Loucy (cell line): ENCODE results near the gene ADAM8.

Source experiments
- H2AFZ ChIP-seq: fragments of 200-600 bp; sonication (generic); 2 replicates; pipeline ENCODE4 v1.6.0; 2016; ENCODE audit warnings: antibody characterized with exemption, mild to moderate bottlenecking, low read length, moderate library complexity
- H3F3A ChIP-seq: fragments of 200-600 bp; 2 replicates; pipeline ENCODE4 v1.6.0; 2016; ENCODE audit warnings: antibody characterized with exemption, low read depth, mild to moderate bottlenecking
- H3K27me3 ChIP-seq: fragments of 200-600 bp; sonication (generic); 2 replicates; pipeline ENCODE4 v1.6.1; 2014; ENCODE audit warnings: low read length, mild to moderate bottlenecking; ENCODE audit not compliant: insufficient read depth, poor library complexity, severe bottlenecking
- H3K36me3 ChIP-seq: fragments of 200-600 bp; sonication (generic); 2 replicates; pipeline ENCODE4 v1.6.1; 2016; ENCODE audit warnings: low read length; ENCODE audit not compliant: insufficient read depth
- H3K4me1 ChIP-seq: fragments of 200-600 bp; sonication (generic); 2 replicates; pipeline ENCODE4 v1.5.1; 2014; ENCODE audit warnings: low read length, mild to moderate bottlenecking; ENCODE audit not compliant: insufficient read depth, poor library complexity, severe bottlenecking
- H3K4me2 ChIP-seq: fragments of 200-600 bp; sonication (generic); 2 replicates; pipeline ENCODE4 v1.6.0; 2014; ENCODE audit warnings: antibody characterized with exemption, low read length, low read depth, mild to moderate bottlenecking; ENCODE audit not compliant: poor library complexity, severe bottlenecking
- H3K4me3 ChIP-seq: fragments of 200-600 bp; sonication (generic); 2 replicates; pipeline ENCODE4 v1.5.1; 2014; ENCODE audit warnings: low read length, mild to moderate bottlenecking, mixed read lengths; ENCODE audit not compliant: poor library complexity, severe bottlenecking
- H3K79me2 ChIP-seq: fragments of 200-600 bp; sonication (generic); 2 replicates; pipeline ENCODE4 v1.6.1; 2014; ENCODE audit warnings: low read length; ENCODE audit not compliant: insufficient read depth
- H3K9ac ChIP-seq: fragments of 200-600 bp; sonication (generic); 2 replicates; pipeline ENCODE4 v1.6.0; 2014; ENCODE audit warnings: mild to moderate bottlenecking, low read depth, low read length, moderate library complexity; ENCODE audit not compliant: poor library complexity, severe bottlenecking
- H3K9me2 ChIP-seq: fragments of 200-600 bp; sonication (generic); replicated peaks from 2 replicates; pipeline ENCODE4 v1.6.1; 2016; ENCODE audit warnings: low read depth, low read length, mixed read lengths
- H3K9me3 ChIP-seq: fragments of 200-600 bp; sonication (generic); 2 replicates; pipeline ENCODE4 v1.6.1; 2014; ENCODE audit warnings: mild to moderate bottlenecking, antibody characterized with exemption, low read length, low read depth; ENCODE audit not compliant: insufficient read depth
- H4K20me1 ChIP-seq: fragments of 200-600 bp; sonication (generic); 2 replicates; pipeline ENCODE4 v1.6.0; 2014; ENCODE audit warnings: antibody characterized with exemption, low read length, mild to moderate bottlenecking; ENCODE audit not compliant: insufficient read depth, poor library complexity, severe bottlenecking
- EZH2phosphoT487 ChIP-seq: fragments of 200-600 bp; IDR thresholded peaks from 2 replicates; pipeline ENCODE4 v1.6.1; 2018; ENCODE audit warnings: antibody characterized with exemption, mild to moderate bottlenecking, moderate library complexity, borderline replicate concordance
- TF ChIP-seq, protein P1 (sequence below): fragments of 200-600 bp; sonication (generic); conservative IDR thresholded peaks from 2 replicates; pipeline ENCODE4 v1.5.1; 2014; ENCODE audit warnings: mild to moderate bottlenecking, antibody characterized with exemption, low read length

Gene ADAM8

DNA sequence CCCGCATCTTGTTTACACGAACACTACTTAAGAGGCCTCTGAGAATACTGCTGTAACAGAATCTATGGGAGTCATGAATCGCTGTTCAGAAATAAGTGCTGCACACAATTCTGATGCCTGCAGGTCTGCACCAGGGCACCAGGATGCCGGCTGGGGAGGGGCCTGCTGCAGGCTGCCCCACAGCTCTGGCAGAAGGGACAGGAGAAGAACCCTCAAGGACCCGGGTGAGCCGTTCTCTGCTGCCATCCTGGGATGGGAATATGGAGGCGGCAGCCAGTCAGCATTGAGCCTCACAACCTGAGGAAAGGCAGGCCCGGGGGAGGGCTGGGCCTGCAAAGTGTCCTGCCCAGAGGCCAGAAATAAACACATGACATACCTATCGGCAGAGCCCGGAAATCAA, 20.8 kb upstream of the ADAM8 start:
- Histone ChIP-seq H3F3A (no peaks in the 10 kb centered on the region), H3K4me3 (no peak overlapping the region), H3K4me2 (no peak overlapping the region), H3K9me2 (no peaks in the 10 kb centered on the region), H3K9ac (no peak overlapping the region), H2AFZ (no peak overlapping the region), H3K79me2 (peaks cover 2% of the 10 kb centered on the region; the same call in 1 of the 2 replicates), H3K27me3 (no peaks in the 10 kb centered on the region), H3K4me1 (no peaks in the 10 kb centered on the region), H3K9me3 (no peaks in the 10 kb centered on the region), H4K20me1 (no peaks in the 10 kb centered on the region), H3K36me3 (peaks cover 73% of the 10 kb centered on the region; the same call in 1 of the 2 replicates)
- no peak for TF ChIP-seq EZH2phosphoT487
- TF ChIP-seq, protein P1, sequence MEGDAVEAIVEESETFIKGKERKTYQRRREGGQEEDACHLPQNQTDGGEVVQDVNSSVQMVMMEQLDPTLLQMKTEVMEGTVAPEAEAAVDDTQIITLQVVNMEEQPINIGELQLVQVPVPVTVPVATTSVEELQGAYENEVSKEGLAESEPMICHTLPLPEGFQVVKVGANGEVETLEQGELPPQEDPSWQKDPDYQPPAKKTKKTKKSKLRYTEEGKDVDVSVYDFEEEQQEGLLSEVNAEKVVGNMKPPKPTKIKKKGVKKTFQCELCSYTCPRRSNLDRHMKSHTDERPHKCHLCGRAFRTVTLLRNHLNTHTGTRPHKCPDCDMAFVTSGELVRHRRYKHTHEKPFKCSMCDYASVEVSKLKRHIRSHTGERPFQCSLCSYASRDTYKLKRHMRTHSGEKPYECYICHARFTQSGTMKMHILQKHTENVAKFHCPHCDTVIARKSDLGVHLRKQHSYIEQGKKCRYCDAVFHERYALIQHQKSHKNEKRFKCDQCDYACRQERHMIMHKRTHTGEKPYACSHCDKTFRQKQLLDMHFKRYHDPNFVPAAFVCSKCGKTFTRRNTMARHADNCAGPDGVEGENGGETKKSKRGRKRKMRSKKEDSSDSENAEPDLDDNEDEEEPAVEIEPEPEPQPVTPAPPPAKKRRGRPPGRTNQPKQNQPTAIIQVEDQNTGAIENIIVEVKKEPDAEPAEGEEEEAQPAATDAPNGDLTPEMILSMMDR, result no peak

DNA sequence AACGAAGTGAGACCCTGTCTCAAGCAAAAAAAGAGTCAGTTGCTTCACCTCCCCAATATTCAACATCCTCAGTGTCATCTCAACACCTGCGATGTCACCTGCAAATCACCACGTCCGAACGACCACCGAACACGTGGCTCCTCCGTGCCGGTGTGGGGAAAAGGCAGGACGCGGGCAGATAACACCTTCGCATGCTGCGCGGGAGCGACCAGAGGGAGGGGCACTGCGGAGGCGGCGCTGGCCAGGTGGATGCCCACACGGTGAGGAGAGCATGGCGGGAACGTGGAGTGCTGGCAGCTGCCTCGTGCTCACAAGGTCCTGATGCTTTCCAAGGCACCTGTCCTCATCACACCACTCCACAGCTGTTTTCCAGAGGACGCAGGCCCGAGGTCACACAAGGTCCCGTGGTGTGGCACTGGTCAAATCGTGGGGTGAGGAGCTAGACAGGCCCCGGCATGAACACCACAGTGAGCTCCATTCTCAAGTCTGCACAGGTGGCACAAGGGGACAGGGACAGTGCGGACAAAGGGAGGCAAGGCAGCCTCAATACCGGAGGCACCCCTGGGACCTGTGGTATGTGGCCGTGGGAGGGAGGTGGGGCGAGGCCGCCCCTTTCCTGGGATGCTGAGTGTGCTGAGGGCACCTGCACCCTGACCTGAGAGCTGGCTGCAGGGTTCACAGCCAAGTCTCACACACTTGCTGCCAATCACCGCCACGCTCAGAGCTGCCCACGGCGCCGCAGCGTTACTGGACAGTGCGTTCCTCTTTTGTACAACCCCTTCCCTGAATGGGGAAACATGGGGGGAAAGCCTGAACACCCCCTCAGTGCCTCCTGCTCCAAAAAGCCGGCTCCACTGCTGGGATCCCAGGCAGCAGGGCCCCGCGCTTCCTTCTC, 19.0 kb upstream of the ADAM8 start:
- Histone ChIP-seq H3K36me3 (peaks cover 75% of the 10 kb centered on the region; the same call in 1 of the 2 replicates), H2AFZ (no peak overlapping the region), H3K4me2 (no peak overlapping the region), H3K9me2 (no peaks in the 10 kb centered on the region), H3K79me2 (no peaks in the 10 kb centered on the region), H3F3A (no peaks in the 10 kb centered on the region), H3K4me3 (no peak overlapping the region), H3K9me3 (no peaks in the 10 kb centered on the region), H3K27me3 (no peaks in the 10 kb centered on the region), H3K9ac (no peak overlapping the region), H4K20me1 (no peaks in the 10 kb centered on the region), H3K4me1 (no peaks in the 10 kb centered on the region)
- TF ChIP-seq, protein P1, result no peak
- no peak for TF ChIP-seq EZH2phosphoT487

DNA sequence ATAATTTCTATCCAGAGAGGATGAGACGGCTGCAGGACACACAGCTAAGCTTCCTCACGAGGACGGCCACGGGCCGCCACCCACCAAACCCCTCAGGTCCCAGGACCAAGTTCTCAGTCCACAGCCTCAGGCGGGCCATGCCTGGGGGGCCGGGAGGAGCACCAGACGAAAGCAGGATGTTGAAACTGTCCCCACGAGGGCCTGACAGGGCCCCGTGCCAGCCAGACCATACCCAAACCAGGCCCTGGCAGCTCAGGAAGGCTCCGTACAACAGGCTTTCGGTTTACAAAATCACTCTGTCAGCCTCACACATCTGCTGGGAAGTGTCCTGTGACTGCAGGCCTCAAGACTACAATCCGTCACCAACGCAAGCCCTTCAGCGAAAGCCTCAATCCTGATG, 17.5 kb upstream of the ADAM8 start:
- Histone ChIP-seq H3K9ac (no peak overlapping the region), H3K36me3 (peaks cover 67% of the 10 kb centered on the region; the same call in 1 of the 2 replicates), H2AFZ (no peak overlapping the region), H3K9me2 (no peaks in the 10 kb centered on the region), H3K27me3 (no peaks in the 10 kb centered on the region), H3F3A (no peaks in the 10 kb centered on the region), H4K20me1 (no peaks in the 10 kb centered on the region), H3K79me2 (no peaks in the 10 kb centered on the region), H3K4me1 (no peaks in the 10 kb centered on the region), H3K4me3 (no peak overlapping the region), H3K9me3 (no peaks in the 10 kb centered on the region), H3K4me2 (no peak overlapping the region)
- TF ChIP-seq EZH2phosphoT487, result no peak
- TF ChIP-seq, protein P1, result no peak
